Measurements from ENCODE around the gene COX18.

COX18 gene

DNA sequence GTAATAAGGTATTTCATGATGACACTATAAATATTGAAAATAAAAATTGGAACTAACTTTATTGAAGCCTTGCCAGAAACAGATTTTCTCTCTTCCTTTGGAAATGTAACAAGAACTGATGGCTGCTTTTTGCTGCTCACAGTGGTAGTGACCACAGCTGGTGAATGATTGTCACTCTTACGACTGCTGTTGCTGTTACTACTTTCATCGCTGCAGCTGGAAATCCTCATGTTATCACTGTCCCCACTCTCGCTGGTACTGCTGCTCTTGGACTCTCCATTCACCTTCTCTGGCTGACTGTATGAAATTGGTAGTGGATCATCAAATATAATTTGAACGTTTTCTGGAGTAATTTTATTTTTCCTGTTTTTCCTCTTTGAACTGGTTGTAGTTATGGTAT is 28.5 kb upstream of the COX18 start:
- Histone ChIP-seq H3K27ac (ENCODE audit: low read depth, low read length) (no peak overlapping the region), H3K79me2 (ENCODE audit: insufficient read depth, low read length) (no peaks in the 10 kb centered on the region), H3K9me3 (ENCODE audit: insufficient read depth, low read length) (no peaks in the 10 kb centered on the region), H3K9me2 (replicated peaks; ENCODE audit: insufficient read depth, low read length) (no peaks in the 10 kb centered on the region), H3K4me3 (ENCODE audit: insufficient read depth, low read length, poor library complexity, severe bottlenecking) (no peak overlapping the region), H2AFZ (ENCODE audit: low read depth, low read length, severe bottlenecking) (no peak overlapping the region), H3K4me2 (ENCODE audit: low read depth, low read length, poor library complexity, severe bottlenecking) (no peak overlapping the region), H4K20me1 (ENCODE audit: low read depth, low read length) (no peaks in the 10 kb centered on the region), H3K36me3 (ENCODE audit: low read length) (peaks cover 6% of the 10 kb centered on the region; the same call in 1 of the 2 replicates), H3K9ac (ENCODE audit: low read length) (no peak overlapping the region), H3K27me3 (ENCODE audit: low read length) (no peaks in the 10 kb centered on the region), H3F3A (ENCODE audit: insufficient read depth) (no peaks in the 10 kb centered on the region)
- TF ChIP-seq, protein P1, sequence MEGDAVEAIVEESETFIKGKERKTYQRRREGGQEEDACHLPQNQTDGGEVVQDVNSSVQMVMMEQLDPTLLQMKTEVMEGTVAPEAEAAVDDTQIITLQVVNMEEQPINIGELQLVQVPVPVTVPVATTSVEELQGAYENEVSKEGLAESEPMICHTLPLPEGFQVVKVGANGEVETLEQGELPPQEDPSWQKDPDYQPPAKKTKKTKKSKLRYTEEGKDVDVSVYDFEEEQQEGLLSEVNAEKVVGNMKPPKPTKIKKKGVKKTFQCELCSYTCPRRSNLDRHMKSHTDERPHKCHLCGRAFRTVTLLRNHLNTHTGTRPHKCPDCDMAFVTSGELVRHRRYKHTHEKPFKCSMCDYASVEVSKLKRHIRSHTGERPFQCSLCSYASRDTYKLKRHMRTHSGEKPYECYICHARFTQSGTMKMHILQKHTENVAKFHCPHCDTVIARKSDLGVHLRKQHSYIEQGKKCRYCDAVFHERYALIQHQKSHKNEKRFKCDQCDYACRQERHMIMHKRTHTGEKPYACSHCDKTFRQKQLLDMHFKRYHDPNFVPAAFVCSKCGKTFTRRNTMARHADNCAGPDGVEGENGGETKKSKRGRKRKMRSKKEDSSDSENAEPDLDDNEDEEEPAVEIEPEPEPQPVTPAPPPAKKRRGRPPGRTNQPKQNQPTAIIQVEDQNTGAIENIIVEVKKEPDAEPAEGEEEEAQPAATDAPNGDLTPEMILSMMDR (IDR thresholded peaks at IDR 0.05; ENCODE audit: insufficient read depth, low read length, poor library complexity, severe bottlenecking) = no peak
- TF ChIP-seq EZH2phosphoT487 (conservative IDR thresholded peaks at IDR 0.05; ENCODE audit: low read length) = no peak

DNA sequence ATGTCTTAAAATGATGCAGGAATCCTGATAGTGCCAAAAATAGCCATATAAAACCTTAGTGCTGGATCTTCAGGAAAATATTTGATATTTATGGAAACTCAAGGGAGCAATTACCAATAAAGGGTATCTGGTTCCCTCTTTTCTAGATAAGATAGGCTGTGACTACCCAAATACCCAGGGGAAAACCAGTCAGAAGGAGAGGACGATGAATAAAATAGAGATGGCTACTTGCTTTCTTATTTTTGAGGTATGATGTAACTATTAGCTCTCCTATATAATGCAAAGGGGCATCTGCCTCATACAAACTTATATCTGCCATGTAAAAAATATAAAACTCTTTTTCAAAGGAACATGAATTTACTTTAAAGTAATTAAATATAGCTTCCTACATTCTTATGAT is 23.4 kb upstream of the COX18 start:
- no peaks in the 10 kb centered on the region for H3K27me3 ChIP-seq (ENCODE audit: low read length)
- no peaks in the 10 kb centered on the region for H3K9me3 ChIP-seq (ENCODE audit: insufficient read depth, low read length)
- no peak overlapping the region for H3K27ac ChIP-seq (ENCODE audit: low read depth, low read length)
- H3F3A ChIP-seq (ENCODE audit: insufficient read depth) = no peaks in the 10 kb centered on the region
- no peaks in the 10 kb centered on the region for H3K9me2 ChIP-seq (replicated peaks; ENCODE audit: insufficient read depth, low read length)
- H4K20me1 ChIP-seq (ENCODE audit: low read depth, low read length) = no peaks in the 10 kb centered on the region
- no peak overlapping the region for H3K4me3 ChIP-seq (ENCODE audit: insufficient read depth, low read length, poor library complexity, severe bottlenecking)
- no peak overlapping the region for H3K4me2 ChIP-seq (ENCODE audit: low read depth, low read length, poor library complexity, severe bottlenecking)
- no peak overlapping the region for H3K9ac ChIP-seq (ENCODE audit: low read length)
- no peak overlapping the region for H2AFZ ChIP-seq (ENCODE audit: low read depth, low read length, severe bottlenecking)
- no peaks in the 10 kb centered on the region; the same call in 1 of the 2 replicates for H3K36me3 ChIP-seq (ENCODE audit: low read length)
- TF ChIP-seq, protein P1 (IDR thresholded peaks at IDR 0.05; ENCODE audit: insufficient read depth, low read length, poor library complexity, severe bottlenecking) = no peak
- no peaks in the 10 kb centered on the region for H3K79me2 ChIP-seq (ENCODE audit: insufficient read depth, low read length)

DNA sequence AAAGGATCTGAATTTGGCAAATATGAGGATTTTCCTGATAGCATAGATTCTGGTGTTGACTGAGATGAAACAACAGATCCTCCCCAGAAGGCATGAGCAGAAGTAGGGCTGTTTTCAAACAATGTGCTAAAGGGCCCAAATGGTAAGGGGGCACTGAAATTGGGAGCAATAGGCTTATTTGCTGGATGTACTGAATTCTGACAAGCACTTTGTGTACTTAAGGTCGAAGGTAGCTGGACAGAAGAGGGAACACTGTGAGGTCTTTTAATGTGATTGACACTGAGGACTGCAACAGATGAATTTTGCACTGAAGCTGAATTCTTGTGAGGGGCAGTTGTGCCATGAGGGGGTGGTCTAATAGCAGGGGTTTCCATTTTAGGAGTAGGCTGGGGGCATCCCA is 21.2 kb upstream of the COX18 start:
- Histone ChIP-seq H3K27me3 (ENCODE audit: low read length) (no peaks in the 10 kb centered on the region), H3K9me3 (ENCODE audit: insufficient read depth, low read length) (no peaks in the 10 kb centered on the region), H3K36me3 (ENCODE audit: low read length) (no peaks in the 10 kb centered on the region)

More for the DNA sequence above, 21.2 kb upstream of the COX18 start:
- no peaks in the 10 kb centered on the region for H4K20me1 ChIP-seq (ENCODE audit: low read depth, low read length)
- no peaks in the 10 kb centered on the region for H3K79me2 ChIP-seq (ENCODE audit: insufficient read depth, low read length)
- no peak overlapping the region for H2AFZ ChIP-seq (ENCODE audit: low read depth, low read length, severe bottlenecking)
- H3K4me3 ChIP-seq (ENCODE audit: insufficient read depth, low read length, poor library complexity, severe bottlenecking) = no peak overlapping the region
- H3K9me2 ChIP-seq (replicated peaks; ENCODE audit: insufficient read depth, low read length) = no peaks in the 10 kb centered on the region
- H3K27ac ChIP-seq (ENCODE audit: low read depth, low read length) = no peak overlapping the region
- TF ChIP-seq, protein P1 (IDR thresholded peaks at IDR 0.05; ENCODE audit: insufficient read depth, low read length, poor library complexity, severe bottlenecking) = no peak
- no peak for TF ChIP-seq EZH2phosphoT487 (conservative IDR thresholded peaks at IDR 0.05; ENCODE audit: low read length)
- H3K9ac ChIP-seq (ENCODE audit: low read length) = no peak overlapping the region
- no peaks in the 10 kb centered on the region for H3F3A ChIP-seq (ENCODE audit: insufficient read depth)
- no peak overlapping the region for H3K4me2 ChIP-seq (ENCODE audit: low read depth, low read length, poor library complexity, severe bottlenecking)
